C1 segment of cervical spinal cord (tissue), 14 donors: ENCODE measurements around the gene AFG1L.

ENCODE experiments used
- DNase-seq, 14 donors: peaks; one replicate each; lab custom pipeline; 2025; lab: John Stamatoyannopoulos, UW

Gene AFG1L

GRCh38 chr6:108452711-108453195, 157.9 kb downstream of the AFG1L start:
- DNase-seq, result no peak

- no peak for DNase-seq
Measured at GRCh38 chr6:108453601-108454185, 158.8 kb downstream of the AFG1L start.

DNA sequence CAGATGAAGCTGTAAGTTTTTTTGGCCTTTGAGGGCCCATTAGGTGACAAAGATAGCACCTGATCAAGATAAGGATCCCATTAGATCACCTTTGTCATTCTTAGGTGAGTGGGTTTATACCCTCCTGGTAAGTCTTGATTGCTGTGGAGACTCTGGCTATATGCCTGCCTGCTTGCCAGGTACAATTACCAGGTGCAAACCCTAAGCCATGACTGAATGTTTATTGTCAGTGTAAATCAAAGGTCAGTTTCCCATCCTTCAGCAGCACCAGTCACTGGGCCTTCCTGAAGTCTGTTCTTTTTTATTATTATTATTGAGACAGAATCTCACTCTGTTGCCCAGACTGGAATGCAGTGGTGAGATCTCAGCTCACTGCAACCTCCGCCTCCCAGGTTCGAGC, 159.5 kb downstream of the AFG1L start:
- no peak for DNase-seq

- DNase-seq, result no peak
Measured at GRCh38 chr6:108455688-108456087, 160.8 kb downstream of the AFG1L start.

DNA sequence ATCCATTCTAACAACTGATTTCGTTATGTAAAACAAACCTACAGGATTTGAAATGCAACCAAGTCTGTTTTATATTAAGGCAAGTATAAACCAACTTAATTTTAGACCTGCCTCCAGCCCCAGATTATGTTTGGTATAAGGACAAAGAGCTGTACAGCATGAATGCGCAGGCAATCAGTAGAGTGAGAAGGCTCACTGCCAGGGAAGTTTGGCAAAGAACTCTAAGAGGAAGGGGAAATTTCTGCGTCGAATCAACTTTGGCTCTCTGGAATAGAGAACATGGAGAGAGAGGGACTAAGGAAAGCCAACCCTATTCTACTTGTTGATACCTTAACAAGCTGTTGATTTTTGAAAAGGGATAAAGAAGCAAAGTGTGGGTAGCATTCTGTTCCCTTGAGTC, 168.9 kb downstream of the AFG1L start:
- DNase-seq, result no peak

- DNase-seq, result no peak
Measured at GRCh38 chr6:108464418-108465097, 169.7 kb downstream of the AFG1L start.

- no peak for DNase-seq
Measured at GRCh38 chr6:108465098-108465495, 170.2 kb downstream of the AFG1L start.

DNA sequence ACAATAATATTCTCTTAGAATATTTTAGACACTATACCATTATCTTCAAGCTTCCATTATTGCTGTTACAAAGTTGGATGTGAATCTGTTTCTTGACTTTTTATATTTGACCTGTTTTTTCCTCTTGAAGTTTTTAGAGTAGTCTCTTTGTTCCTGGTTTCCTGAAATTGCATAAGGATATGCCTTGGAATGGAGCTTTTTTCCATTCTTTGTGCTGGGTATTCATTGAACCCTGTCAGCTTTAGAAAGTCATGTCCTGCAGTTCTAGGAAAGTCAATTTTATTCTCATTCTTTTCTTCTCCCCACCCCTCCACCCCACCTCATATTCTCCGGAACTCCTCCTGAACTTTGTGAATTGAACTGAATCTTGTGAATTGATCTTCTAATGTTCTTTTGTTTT, 173.5 kb downstream of the AFG1L start:
- DNase-seq, result no peak

GRCh38 chr6:108469316-108469715, 174.5 kb downstream of the AFG1L start:
- no peak for DNase-seq

DNA sequence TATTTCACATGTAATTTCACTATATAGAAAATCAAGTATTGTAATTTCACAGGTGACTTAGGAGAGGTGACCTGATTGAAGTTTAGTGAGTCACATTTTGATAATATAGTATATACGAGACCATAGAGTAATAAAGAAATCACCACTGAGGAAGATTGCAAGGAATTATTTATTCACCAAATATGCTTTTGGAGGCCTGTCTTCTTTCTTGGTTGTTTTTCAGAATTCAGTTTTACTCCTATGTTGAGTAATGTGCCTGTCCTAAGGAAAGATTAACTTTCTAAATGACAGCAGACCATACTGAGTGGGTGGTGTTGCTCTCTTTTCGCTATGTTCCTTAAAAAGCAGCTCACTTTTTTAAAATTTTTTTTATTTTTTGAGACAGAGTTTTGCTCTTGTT, 178.3 kb downstream of the AFG1L start:
- DNase-seq, result no peak

GRCh38 chr6:108476376-108476775, 181.5 kb downstream of the AFG1L start:
- no peak for DNase-seq

GRCh38 chr6:108476847-108477430, 182.1 kb downstream of the AFG1L start:
- no peak for DNase-seq

DNA sequence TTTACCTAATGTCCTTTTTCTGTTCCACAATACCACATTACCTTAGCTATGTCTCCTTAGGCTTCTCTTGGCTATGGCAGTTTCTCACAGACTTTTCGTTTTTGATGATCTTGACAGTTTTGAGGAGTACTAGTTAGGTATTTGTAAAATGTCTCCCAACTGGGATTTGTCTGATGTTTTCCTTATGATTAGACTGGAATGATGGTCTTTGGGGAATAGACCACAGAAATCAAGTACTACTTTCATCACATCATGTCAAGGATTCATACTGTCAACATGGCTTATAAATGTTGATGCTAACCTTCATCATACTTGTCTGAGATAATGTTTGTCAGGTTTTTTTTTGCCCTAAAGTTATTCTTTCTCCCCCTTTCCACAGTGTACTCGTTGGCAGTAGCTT, 187.7 kb downstream of the AFG1L start:
- DNase-seq, result no peak

- DNase-seq, result no peak
Measured at GRCh38 chr6:108484016-108484415, 189.2 kb downstream of the AFG1L start.

DNA sequence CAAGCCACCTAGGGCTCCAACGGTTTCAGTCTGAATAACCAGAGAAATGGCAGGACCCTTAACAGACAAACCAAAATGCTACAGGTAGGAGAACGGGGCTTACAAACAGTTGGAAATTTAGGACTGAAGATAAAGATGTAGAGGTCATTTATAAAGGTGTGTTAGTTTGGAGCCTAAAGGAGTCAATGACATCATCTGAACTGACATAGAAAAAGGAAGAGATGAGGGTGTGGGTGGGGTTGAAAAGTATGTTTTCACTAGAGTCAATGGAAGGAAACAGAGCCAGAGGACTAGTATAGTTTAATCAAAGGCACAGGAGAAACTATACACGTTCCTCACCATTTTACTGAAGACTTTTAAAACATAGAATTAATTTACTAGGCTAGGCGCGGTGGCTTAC, 194.8 kb downstream of the AFG1L start:
- DNase-seq, result no peak

- no peak for DNase-seq
Measured at GRCh38 chr6:108492131-108492766, 197.4 kb downstream of the AFG1L start.

DNA sequence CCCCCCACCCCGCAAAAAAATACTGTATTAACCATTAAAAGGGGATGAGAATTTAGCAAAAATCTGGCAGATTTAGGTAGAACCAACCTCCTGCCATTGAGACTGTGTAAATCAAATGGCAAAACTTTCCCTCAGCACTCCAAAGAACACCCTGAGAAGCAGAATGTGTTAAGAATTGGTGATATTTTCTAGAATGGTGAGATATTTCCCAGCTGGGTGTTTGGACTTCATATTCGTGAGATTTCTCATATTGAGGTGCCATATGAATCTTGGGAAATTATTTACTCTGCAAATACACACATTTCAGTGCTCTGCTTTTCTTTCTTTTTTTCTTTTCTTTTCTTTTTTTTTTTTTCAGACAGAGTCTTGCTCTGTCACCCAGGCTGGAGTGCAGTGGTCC, 199.6 kb downstream of the AFG1L start:
- no peak for DNase-seq

GRCh38 chr6:108497883-108498282, 203.0 kb downstream of the AFG1L start:
- no peak for DNase-seq

DNA sequence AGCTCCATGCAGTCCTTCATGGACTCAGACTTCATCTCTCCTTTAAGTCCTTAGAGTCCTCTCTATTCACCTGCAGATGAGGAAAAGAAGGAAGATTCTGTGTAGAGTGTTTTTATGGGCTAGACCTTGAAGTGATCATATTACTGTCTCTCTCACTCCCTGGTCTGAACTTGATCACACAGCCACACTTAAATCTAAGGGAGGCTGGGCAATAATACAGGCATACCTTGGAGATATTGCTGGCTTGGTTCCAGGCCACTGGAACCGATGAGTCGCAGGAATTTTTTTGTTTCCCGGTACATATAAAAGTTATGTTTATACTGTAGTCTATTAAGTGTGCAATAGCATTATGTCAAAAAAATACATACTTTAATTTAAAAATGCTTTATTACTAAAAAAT, 206.7 kb downstream of the AFG1L start:
- no peak for DNase-seq

DNA sequence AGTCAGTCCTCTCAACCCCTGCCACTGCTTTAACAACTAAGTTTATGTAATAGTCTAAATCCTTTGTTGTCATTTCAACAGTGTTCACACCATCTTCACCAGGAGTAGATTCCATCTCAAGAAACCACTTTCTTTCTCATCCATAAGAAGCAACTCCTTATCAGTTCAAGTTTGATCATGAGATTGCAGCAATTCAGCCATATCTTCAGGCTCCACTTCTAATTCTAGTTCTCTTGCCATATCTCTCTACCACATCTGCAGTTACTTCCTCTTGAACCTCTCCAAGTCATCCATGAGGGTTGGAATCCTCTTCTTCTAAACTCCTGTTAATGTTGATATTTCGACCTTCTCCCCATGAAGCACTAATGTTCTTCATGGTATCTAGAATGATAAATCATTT, 208.0 kb downstream of the AFG1L start:
- DNase-seq, result no peak

DNA sequence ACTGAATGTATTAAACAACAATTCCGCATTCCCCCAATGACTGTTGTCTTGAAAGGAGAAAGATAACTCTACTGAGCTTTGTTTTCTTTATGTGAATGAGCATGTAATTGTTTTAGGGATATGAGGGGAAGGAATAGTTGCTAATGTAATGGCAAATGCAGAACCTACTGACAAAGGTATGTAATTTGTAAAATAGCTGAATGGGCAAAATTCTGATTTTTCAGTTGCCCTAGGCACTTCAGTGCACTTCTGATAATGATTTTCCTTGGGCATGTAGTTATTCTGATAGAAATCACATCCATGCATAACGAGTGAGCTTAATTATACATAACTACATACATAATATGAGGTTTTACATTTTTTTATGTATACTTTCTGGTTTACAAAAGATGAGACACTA, 212.5 kb downstream of the AFG1L start:
- no peak for DNase-seq

DNA sequence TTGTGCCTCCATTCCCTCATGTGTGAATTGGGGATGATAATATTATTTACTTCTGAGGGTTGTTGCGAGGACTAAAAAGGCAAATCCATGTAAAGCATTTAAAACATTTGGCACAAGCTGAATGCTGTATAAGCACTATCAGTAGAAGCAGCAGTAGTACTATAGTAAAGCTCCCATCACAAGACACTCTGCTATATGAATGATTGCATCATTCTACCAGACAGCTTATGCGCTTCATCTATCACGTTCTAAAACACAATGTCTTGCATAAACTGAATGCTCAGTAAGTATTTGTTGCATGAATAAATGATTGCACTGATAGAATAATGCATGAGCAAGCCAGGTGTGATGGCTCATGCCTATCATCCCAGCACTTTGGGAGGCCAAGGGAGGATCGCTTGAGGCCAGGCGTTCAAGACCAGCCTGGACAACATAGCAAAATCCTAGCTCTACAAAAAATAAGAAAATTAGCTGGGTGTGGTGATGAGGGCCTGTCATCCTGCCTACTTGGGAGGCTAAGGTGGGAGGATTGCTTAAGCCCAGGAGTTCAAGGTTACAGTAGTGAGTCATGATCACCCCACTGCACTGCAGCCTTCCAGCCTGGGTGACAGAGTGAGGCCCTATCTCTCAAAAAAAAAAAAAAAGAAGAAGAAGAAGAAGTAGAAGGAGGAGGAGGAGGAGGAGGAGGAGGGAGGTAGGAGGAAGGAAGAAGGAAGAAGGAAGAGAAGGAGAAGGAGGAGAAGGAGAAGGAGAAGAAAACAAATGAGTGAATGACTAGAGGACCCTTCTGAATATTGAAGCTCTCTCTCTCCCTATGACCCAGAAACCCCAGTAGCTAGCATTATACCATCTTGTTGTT, 215.8 kb downstream of the AFG1L start:
- no peak for DNase-seq
